Stimulated activated CD4-positive, alpha-beta T cell treated with anti-CD3 and anti-CD28 coated beads, Interleukin-12 subunit alpha, Interleukin-12 subunit beta, amount 100 ng/mL, for 48 hours (primary cell): ENCODE results near the gene PTDSS2.
A peak's percentile ranks its signal among the peaks of the same experiment; 100 is the strongest.

Experiments
- DNase-seq, 3 donors: peaks; one replicate each; pipeline ENCODE4 v3.0.0-alpha.2; 2020; ENCODE audit warnings: low read depth in 2 of 3, low spot score in 1 of 3

Gene PTDSS2

GRCh38 chr11:447923-448731 is 2.0 kb upstream of the PTDSS2 start:
- DNase-seq: peak; percentile 91 to 98 (median 98)

- peak; percentile 42 to 58 (median 48) for DNase-seq
These were observed 851 bp downstream of the PTDSS2 start for GRCh38 chr11:450809-451451.

GRCh38 chr11:451738-452137 is 1.7 kb downstream of the PTDSS2 start:
- DNase-seq: no peak

- DNase-seq: no peak
These were observed 2.2 kb downstream of the PTDSS2 start for GRCh38 chr11:452203-452744.

- DNase-seq: no peak
These were observed 2.9 kb downstream of the PTDSS2 start for GRCh38 chr11:452916-453527.

- DNase-seq: no peak
These were observed 3.5 kb downstream of the PTDSS2 start for GRCh38 chr11:453564-453963.

GRCh38 chr11:454043-454442 is 4.0 kb downstream of the PTDSS2 start:
- DNase-seq: no peak

- DNase-seq: no peak
These were observed 4.9 kb downstream of the PTDSS2 start for GRCh38 chr11:454801-455565.

- no peak for DNase-seq
These were observed 5.6 kb downstream of the PTDSS2 start for GRCh38 chr11:455566-456147.

- peak in 2 of 3 donors; percentile 22 to 25 for DNase-seq
These were observed 6.5 kb downstream of the PTDSS2 start for GRCh38 chr11:456533-456932.

GRCh38 chr11:457111-457760 is 7.2 kb downstream of the PTDSS2 start:
- no peak for DNase-seq

GRCh38 chr11:459511-460220 is 9.6 kb downstream of the PTDSS2 start:
- DNase-seq: no peak

GRCh38 chr11:460331-461199 is 10.5 kb downstream of the PTDSS2 start:
- DNase-seq: no peak

- no peak for DNase-seq
These were observed 11.5 kb downstream of the PTDSS2 start for GRCh38 chr11:461626-462025.

- DNase-seq: no peak
These were observed 12.2 kb downstream of the PTDSS2 start for GRCh38 chr11:462107-462890.

- no peak for DNase-seq
These were observed 14.2 kb downstream of the PTDSS2 start for GRCh38 chr11:464316-464715.

GRCh38 chr11:465896-466530 is 15.9 kb downstream of the PTDSS2 start:
- no peak for DNase-seq
